ENCODE results near the gene BAIAP2. TPM values are rescaled to one million over a fixed set of nuclear protein-coding genes. Genes with fewer than 3 reads are reported as not detected.

Gene BAIAP2
- total and polyA plus RNA-seq, 2 of the 13 experiments (the other 11 are each of a cell fraction or from before 2014, with no cell fraction given), result 22.5 to 24.0 TPM

- TF ChIP-seq ZFP91 (CRISPR knock-in tag; IDR thresholded peaks at IDR 0.05; ENCODE audit: borderline replicate concordance), result peak; percentile 61
- TF ChIP-seq SYNCRIP (IDR thresholded peaks at IDR 0.05; ENCODE audit: insufficient read depth, low read depth, low read length), result no peak
- TF ChIP-seq ZBTB43 (CRISPR knock-in tag; conservative IDR thresholded peaks at IDR 0.05), result no peak
- TF ChIP-seq RARG (CRISPR knock-in tag; IDR thresholded peaks at IDR 0.05; ENCODE audit: low read depth), result no peak
- TF ChIP-seq HNF1B (CRISPR knock-in tag; IDR thresholded peaks at IDR 0.05), result peak; percentile 35; the same call in 1 of the 2 replicates
- TF ChIP-seq POGZ (CRISPR knock-in tag; IDR thresholded peaks at IDR 0.05), result 0 out of 2 replicates have a peak, but pooled peaks have one; percentile 19
- no peak for TF ChIP-seq PLRG1 (conservative IDR thresholded peaks at IDR 0.05)
- peak; percentile 78 for TF ChIP-seq ZNF687 (CRISPR knock-in tag; IDR thresholded peaks at IDR 0.05)
- no peak for TF ChIP-seq HMGA1 (CRISPR knock-in tag; conservative IDR thresholded peaks at IDR 0.05)
- TF ChIP-seq SETDB1 (CRISPR knock-in tag; IDR thresholded peaks at IDR 0.05; ENCODE audit: borderline replicate concordance), result no peak
- no peak for TF ChIP-seq PHB2 (IDR thresholded peaks at IDR 0.05; ENCODE audit: partially characterized antibody)
- TF ChIP-seq ONECUT2 (CRISPR knock-in tag; IDR thresholded peaks at IDR 0.05), result no peak
- TF ChIP-seq ZNF552 (CRISPR knock-in tag; IDR thresholded peaks at IDR 0.05; ENCODE audit: borderline replicate concordance), result no peak
- no peak for TF ChIP-seq CREM (IDR thresholded peaks at IDR 0.05)
- no peak for TF ChIP-seq CREM (CRISPR knock-in tag; IDR thresholded peaks at IDR 0.05)
- TF ChIP-seq TEAD2 (CRISPR knock-in tag; IDR thresholded peaks at IDR 0.05), result no peak
- TF ChIP-seq HOMEZ (CRISPR knock-in tag; IDR thresholded peaks at IDR 0.05; ENCODE audit: low read depth), result no peak
- no peak for TF ChIP-seq ZNF12 (CRISPR knock-in tag; IDR thresholded peaks at IDR 0.05)
- no peak for TF ChIP-seq ZNF30 (CRISPR knock-in tag; IDR thresholded peaks at IDR 0.05)
- peak; percentile 42; the same call in 1 of the 2 replicates for TF ChIP-seq SALL2 (CRISPR knock-in tag; IDR thresholded peaks at IDR 0.05)
Measured at GRCh38 chr17:81097134-81097942, 62.4 kb downstream of the BAIAP2 start (continued).
